Small intestine (tissue), 16 donors: Measurements from ENCODE around the gene ZNF417. TPM values are rescaled to one million over a fixed set of nuclear protein-coding genes. Genes with fewer than 3 reads are reported as not detected.
A peak's percentile ranks its signal among the peaks of the same experiment; 100 is the strongest.
"Not testable (repeated sequence)": the region's sequence is repeated elsewhere in the genome, so short reads cannot be mapped to it uniquely, and the experiment has no call there.

Experiments
- DNase-seq, 2 donors: peaks; one replicate each; pipeline versions ENCODE4 v3.0.0 to v3.0.0-alpha.2; 2013
- FAIRE-seq: peaks from 2 replicates; lab custom pipeline; 2012; peaks lifted over from hg19 to GRCh38; lab: Jason Lieb, UNC
- H3K27ac ChIP-seq, 3 donors: one replicate each; pipeline ENCODE4 v1.5.1; 2013; ENCODE audit warnings: low read length in 2 of 3, mild to moderate bottlenecking in 2 of 3, control low read depth in 1 of 3, inconsistent platforms in 1 of 3, low read depth in 1 of 3, moderate library complexity in 1 of 3
- H3K27me3 ChIP-seq, 3 donors: one replicate each; pipeline ENCODE4 v1.6.1; 2013; ENCODE audit warnings: low read length in 3 of 3, inconsistent platforms in 1 of 3; ENCODE audit not compliant: control insufficient read depth in 3 of 3, insufficient read depth in 3 of 3
- H3K36me3 ChIP-seq, 3 donors: one replicate each; pipeline ENCODE4 v1.6.1; 2013; ENCODE audit warnings: low read length in 3 of 3, inconsistent platforms in 1 of 3, low read depth in 1 of 3, mild to moderate bottlenecking in 1 of 3, moderate library complexity in 1 of 3; ENCODE audit not compliant: control insufficient read depth in 3 of 3, insufficient read depth in 2 of 3
- H3K4me1 ChIP-seq, 3 donors: one replicate each; pipeline ENCODE4 v1.6.1; 2013; ENCODE audit warnings: low read length in 2 of 3, inconsistent platforms in 1 of 3, low read depth in 1 of 3, mild to moderate bottlenecking in 1 of 3, moderate library complexity in 1 of 3; ENCODE audit not compliant: control insufficient read depth in 3 of 3, insufficient read depth in 2 of 3
- H3K4me3 ChIP-seq, 3 donors: one replicate each; pipeline ENCODE4 v1.5.1; 2013; ENCODE audit warnings: low read length in 3 of 3, control low read depth in 1 of 3, inconsistent platforms in 1 of 3, low read depth in 1 of 3, mild to moderate bottlenecking in 1 of 3, moderate library complexity in 1 of 3
- H3K9me3 ChIP-seq, 2 donors: one replicate each; pipeline ENCODE4 v1.6.1; 2013; ENCODE audit warnings: low read depth in 1 of 2, low read length in 1 of 2; ENCODE audit not compliant: control insufficient read depth in 2 of 2, insufficient read depth in 1 of 2
- WGBS, 3 donors: extraction: QIAGEN DNeasy Blood & Tissue Kit; methylation state at CpG; one replicate each; pipeline ENCODE4 v1.1.7; 2013; 5-methylcytosine and 5-hydroxymethylcytosine counted together
- long read RNA-seq, 10 donors: transcript quantifications; one replicate each; lab custom pipeline, GENCODE V29; 2026
- polyA plus RNA-seq, 4 donors: library from polyadenylated mRNA; stranded (reverse) in 3 of 4; unstranded in 1 of 4; fragments of 200-250 nt in 3 of 4; fragments of 120-200 nt in 1 of 4; gene quantifications; one replicate each; pipeline versions ENCODE4 v1.2.1 to v1.2.3, GENCODE V29; 2013
- donor health status: healthy with polysubstance abuse.
- donor health status: control.
- donor health status: control.
- donor health status: Bipolar disorder and iron deficiency.
- donor health status: healthy.

Gene ZNF417
- 10 to 100 TPM in 1 of 4 donors, 1 to 10 TPM in 3; 1.6 to 24.0 (median 3.4) TPM for polyA plus RNA-seq
- long read RNA-seq, donor 1, partial matches to known transcripts, result 0 of 4 reads
- long read RNA-seq, donor 1, other reads (novel, unspliced or antisense), result 0 of 4 reads
- long read RNA-seq, donor 2, result 0 reads
- long read RNA-seq, donor 3, partial matches to known transcripts, result 0 of 5 reads
- long read RNA-seq, donor 3, other reads (novel, unspliced or antisense), result 0 of 5 reads
- long read RNA-seq, donor 4, result 0 reads
- long read RNA-seq, donor 5, partial matches to known transcripts, result 0 of 2 reads
- long read RNA-seq, donor 5, other reads (novel, unspliced or antisense), result 0 of 2 reads
- long read RNA-seq, donor 6, partial matches to known transcripts, result 0 of 4 reads
- long read RNA-seq, donor 6, other reads (novel, unspliced or antisense), result 0 of 4 reads
- long read RNA-seq, donor 7, partial matches to known transcripts, result 0 of 1 reads
- long read RNA-seq, donor 7, other reads (novel, unspliced or antisense), result 0 of 1 reads
- long read RNA-seq, donor 8, result 0 reads
- long read RNA-seq, donor 9, partial matches to known transcripts, result 0 of 2 reads
- long read RNA-seq, donor 9, other reads (novel, unspliced or antisense), result 0 of 2 reads
- long read RNA-seq, donor 10, result 0 reads

DNA sequence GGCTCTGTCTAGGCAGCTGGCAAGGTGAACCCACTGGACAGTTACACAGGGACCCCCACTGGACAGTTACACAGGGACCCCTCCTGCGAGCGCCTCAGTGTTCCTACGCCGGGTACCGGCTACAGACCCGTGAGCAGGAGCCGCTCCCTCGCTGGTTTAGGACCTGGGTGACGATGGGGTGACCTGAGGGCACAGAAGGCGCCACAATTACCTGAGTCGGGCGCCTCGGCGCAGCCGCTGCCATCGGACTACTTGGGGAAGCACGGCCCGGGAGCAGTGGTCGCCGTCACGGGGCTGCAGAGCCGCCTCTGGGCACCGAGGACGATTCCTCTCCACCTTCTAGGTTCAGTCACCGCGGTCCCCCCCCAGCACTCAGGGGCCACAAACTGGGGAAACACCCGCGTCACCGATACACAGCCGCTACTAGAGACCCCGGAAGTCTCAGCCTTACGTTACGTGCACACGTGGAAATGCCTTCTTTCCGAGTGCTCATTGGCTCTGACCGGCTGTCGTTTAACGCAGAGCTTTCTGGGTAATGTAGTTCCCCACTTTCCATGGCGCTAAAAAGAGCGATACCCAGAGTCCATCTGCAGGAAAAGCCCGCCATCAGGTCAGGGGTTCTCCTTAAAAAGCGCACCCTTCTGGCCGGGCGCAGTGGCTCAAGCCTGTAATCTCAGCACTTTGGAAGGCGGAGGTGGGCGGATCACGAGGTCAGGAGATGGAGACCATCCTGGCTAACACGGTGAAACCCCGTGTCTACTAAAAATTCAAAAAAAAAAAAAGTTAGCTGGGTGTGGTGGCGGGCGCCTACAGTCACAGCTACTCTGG, at the start of gene ZNF417:
ZNF417 (minus strand) TSS at position 425 of the 828 bp plus-strand sequence; CDS start at position 244, 181 bp downstream.
- peaks cover 0 to 35% (median 3%) of the 10 kb centered on the region in 3 donors for H3K36me3 ChIP-seq
- H3K4me3 ChIP-seq, result peak within 1 kb of the TSS; percentile 84 to 94 (median 87)
- 0 to 1% (median 1%) methylated on average over 39 to 51 of the region's 51 CpGs for WGBS, 3 donors
- not testable (repeated sequence) for FAIRE-seq, H3K4me1 ChIP-seq, H3K27me3 ChIP-seq
- peak; percentile 95 for DNase-seq
- peaks cover 0 to 31% of the 10 kb centered on the region in 2 donors for H3K9me3 ChIP-seq
- peak within 1 kb of the TSS; percentile 67 to 78 (median 74) for H3K27ac ChIP-seq

DNA sequence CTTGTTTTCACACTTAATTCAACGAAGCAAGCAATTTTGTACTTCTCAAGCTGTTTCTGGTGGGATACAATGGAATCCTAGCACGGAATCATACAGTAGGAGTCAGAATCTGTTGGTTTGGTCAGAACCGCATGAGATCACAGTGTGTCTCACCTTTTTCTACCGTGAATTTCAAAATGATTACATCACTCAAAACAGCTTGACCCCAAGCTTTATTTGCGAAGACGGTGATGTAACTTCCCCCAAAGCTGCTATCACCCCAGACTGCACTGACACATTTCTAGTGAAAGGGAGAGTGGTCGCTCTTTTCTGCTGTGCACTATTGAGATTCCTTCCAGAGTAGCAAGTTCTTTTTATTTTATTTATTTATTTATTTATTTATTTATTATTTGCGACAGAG, 48.4 kb upstream of the ZNF417 start:
- Histone ChIP-seq H3K36me3 (no peaks in the 10 kb centered on the region), H3K4me3 (no peak overlapping the region), H3K9me3 (peaks cover 0 to 84% of the 10 kb centered on the region in 2 donors), H3K4me1 (no peaks in the 10 kb centered on the region), H3K27me3 (no peaks in the 10 kb centered on the region), H3K27ac (no peak overlapping the region)
- DNase-seq, result no peak
- 83 to 95% (median 91%) methylated on average over 8 of the region's 8 CpGs for WGBS, 3 donors
- no peak for FAIRE-seq

DNA sequence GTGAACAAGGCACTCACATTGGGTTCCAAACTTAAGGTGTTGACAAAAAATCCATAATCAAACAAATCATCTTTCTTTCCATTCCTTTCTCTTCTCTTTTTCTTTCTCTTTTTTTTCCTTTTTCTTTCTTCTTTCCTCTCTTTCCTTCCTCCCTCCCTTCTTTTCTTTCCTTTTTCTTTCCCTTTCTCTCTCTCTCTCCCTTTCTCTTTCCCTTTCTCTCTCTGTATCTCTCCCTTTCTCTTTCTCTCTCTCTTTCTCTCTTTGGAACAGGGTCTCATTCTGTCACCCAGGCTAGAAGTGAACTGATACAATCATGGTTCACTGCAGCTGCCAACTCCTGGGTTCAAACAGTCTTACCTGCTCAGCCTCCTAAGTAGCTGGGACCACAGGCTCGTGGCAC, 45.4 kb upstream of the ZNF417 start:
- Histone ChIP-seq H3K9me3 (peaks cover 0 to 79% of the 10 kb centered on the region in 2 donors), H3K27me3 (no peaks in the 10 kb centered on the region), H3K4me3 (no peak overlapping the region), H3K27ac (no peak overlapping the region), H3K36me3 (no peaks in the 10 kb centered on the region), H3K4me1 (no peaks in the 10 kb centered on the region)
- no peak for DNase-seq
- no peak for FAIRE-seq
- WGBS, 3 donors, result 82 to 90% (median 82%) methylated on average over 1 of the region's 1 CpG

DNA sequence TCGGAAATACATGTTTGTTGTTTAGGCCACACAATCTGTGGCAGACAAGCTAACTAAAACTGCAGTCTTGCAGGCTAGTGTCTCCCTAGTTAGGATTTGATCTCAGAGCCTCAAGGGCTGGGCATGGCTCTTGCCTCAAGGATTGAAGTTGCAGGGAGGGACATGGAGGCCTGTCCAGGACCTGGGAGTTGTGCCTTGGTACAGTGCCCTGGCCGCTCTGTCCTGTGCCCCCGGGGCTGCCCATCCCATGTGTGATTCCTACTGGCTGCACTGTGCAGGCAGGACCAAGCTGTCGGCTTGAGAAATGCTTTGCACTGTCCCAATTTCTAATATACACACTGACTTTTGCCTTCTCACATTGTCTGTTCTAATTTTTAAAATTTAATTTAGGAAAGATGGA, 38.6 kb upstream of the ZNF417 start:
- H3K9me3 ChIP-seq, result peaks cover 4 to 77% of the 10 kb centered on the region in 2 donors
- no peak overlapping the region for H3K27ac ChIP-seq
- no peak for DNase-seq
- 88 to 93% (median 91%) methylated on average over 4 of the region's 4 CpGs for WGBS, 3 donors
- H3K4me3 ChIP-seq, result no peak overlapping the region
- H3K36me3 ChIP-seq, result no peaks in the 10 kb centered on the region
- H3K4me1 ChIP-seq, result no peaks in the 10 kb centered on the region
- no peaks in the 10 kb centered on the region for H3K27me3 ChIP-seq
- no peak for FAIRE-seq

DNA sequence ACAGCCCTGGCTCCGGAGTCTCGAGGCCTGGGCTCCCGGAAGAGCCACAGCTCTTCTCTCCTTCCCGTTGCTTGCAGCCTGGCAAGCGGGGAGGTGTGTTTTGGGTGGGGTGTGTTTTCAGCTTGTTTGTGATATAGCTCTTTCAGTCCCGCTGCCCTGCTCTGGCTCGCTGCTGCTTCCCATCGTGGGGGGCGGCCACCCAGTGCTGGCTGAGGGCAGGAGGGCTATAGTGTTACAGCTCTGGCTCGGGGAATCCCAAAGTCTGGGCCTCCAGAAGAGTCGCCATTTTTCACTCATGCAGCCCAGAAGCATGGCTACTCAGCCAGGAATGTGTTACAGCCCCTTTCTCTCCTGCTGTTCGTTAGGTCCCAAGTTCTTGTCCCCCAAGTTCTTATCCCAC, 33.3 kb upstream of the ZNF417 start:
- WGBS, 3 donors, result 92 to 95% (median 92%) methylated on average over 11 to 12 of the region's 12 CpGs
- no peak overlapping the region for H3K4me3 ChIP-seq
- H3K4me1 ChIP-seq, result peaks cover 0 to 8% (median 6%) of the 10 kb centered on the region in 3 donors
- no peak for FAIRE-seq
- H3K36me3 ChIP-seq, result peaks cover 0 to 4% (median 2%) of the 10 kb centered on the region in 3 donors
- DNase-seq, result no peak
- no peaks in the 10 kb centered on the region for H3K27me3 ChIP-seq
- H3K27ac ChIP-seq, result no peak overlapping the region
- H3K9me3 ChIP-seq, result peaks cover 6 to 69% of the 10 kb centered on the region in 2 donors

DNA sequence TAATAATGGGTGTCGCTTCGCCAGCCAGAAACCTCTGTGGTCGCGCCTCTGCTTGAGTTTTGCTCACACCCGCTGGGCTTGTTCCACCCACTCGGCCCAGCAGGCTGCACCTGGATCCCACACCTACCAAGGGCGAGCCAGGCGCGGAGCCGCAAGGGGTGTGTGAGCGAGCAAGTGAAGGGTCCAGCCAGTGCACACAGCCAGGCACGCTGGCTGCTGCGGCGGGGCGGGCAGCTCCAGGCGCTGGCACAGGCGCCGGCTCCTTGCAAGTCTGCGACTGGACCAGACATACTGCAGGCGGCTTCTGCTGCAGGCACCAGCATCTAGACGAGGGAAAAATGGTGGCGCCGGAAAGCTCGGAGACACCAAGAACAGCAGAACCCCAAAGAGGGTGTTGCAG, 32.9 kb upstream of the ZNF417 start:
- no peaks in the 10 kb centered on the region for H3K27me3 ChIP-seq
- DNase-seq (no peak), FAIRE-seq (no peak)
- H3K27ac ChIP-seq, result no peak overlapping the region
- no peak overlapping the region for H3K4me3 ChIP-seq
- H3K36me3 ChIP-seq, result peaks cover 0 to 6% (median 4%) of the 10 kb centered on the region in 3 donors
- WGBS, 3 donors, result 92 to 96% (median 94%) methylated on average over 21 to 24 of the region's 24 CpGs
- peaks cover 0 to 8% (median 6%) of the 10 kb centered on the region in 3 donors for H3K4me1 ChIP-seq
- H3K9me3 ChIP-seq, result peaks cover 6 to 69% of the 10 kb centered on the region in 2 donors

DNA sequence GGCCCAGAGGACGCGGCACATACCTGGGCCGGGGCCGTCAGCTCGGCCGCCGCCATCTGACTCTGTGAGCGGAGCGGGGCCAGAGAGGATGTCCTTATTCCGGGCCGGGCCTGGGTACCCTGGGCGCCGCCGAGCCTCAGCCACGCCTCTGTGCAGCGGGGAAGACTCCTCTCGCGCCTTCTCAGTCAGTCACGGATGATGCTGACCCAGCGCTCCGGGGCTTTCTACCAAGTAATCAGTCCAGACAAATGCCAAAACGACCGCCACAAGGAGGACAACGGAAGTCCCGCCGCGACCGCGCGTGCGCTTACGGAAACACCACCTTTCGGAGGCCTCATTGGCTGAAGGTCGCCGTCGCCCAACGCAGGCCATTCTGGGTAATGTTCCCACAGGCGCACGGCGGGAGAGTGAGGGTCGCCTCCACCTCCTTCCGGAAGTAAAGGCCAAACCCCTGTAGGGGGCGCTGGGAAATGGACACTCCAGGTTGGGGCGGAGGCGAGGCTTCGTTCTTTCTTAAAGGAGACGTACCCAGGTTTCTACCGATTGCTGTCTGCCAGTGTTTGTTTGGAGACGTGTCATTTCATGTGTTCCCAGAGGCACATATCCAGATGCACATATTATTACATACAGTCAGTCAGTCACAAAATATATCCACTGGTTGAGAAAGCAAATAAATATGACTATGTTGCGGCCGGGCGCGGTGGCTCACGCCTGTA, 31.2 kb upstream of the ZNF417 start, which contains the start of gene ZNF256:
ZNF256 (minus strand) TSS at position 288 of the 716 bp plus-strand sequence; CDS start at position 56, 232 bp downstream.
- H3K4me3 ChIP-seq, result peak within 1 kb of the TSS; percentile 74 to 82 (median 78)
- H3K9me3 ChIP-seq, result peaks cover 9 to 69% of the 10 kb centered on the region in 2 donors
- peak within 1 kb of the TSS; percentile 27 to 86 (median 70) for H3K27ac ChIP-seq
- WGBS, 3 donors, result 6 to 9% (median 8%) methylated on average over 45 to 54 of the region's 54 CpGs
- FAIRE-seq, result no peak
- H3K27me3 ChIP-seq, result no peaks in the 10 kb centered on the region
- H3K36me3 ChIP-seq, result peaks cover under 1 to 20% (median 12%) of the 10 kb centered on the region in 3 donors
- peak; percentile 95 to 98 for DNase-seq
- H3K4me1 ChIP-seq, result peaks cover 0 to 8% (median 6%) of the 10 kb centered on the region in 3 donors
